HepG2 (cell line): Measurements from ENCODE around the gene ELOVL5. TPM values are rescaled to one million over a fixed set of nuclear protein-coding genes. Genes with fewer than 3 reads are reported as not detected.

Experiments
- ATF2 ChIP-seq: sonication (generic); formaldehyde crosslinking; IDR thresholded peaks from 2 replicates; pipeline ENCODE4 v1.4.0; 2020; ENCODE audit warnings: missing genetic modification reagents
- ATF4 ChIP-seq, 2 experiments: fragments of 450-650 bp in 1 of 2; sonication (generic) in 1 of 2; formaldehyde crosslinking; IDR thresholded peaks; 2 replicates each; pipeline versions ENCODE4 v1.5.0 to v1.8.0; 2020 to 2022; ENCODE audit warnings: mild to moderate bottlenecking in 1 of 2, missing genetic modification reagents in 1 of 2
- CEBPB ChIP-seq: IDR thresholded peaks from 2 replicates; pipeline ENCODE4 v1.6.1; 2011; ENCODE audit warnings: low read depth, low read length, improper control_type of control experiment, borderline replicate concordance
- DDIT3 ChIP-seq: sonication (generic); formaldehyde crosslinking; IDR thresholded peaks from 2 replicates; pipeline ENCODE4 v1.4.0; 2020; ENCODE audit warnings: mild to moderate bottlenecking, missing genetic modification reagents
- DRAP1 ChIP-seq: IDR thresholded peaks from 2 replicates; pipeline ENCODE4 v1.6.1; 2016; ENCODE audit warnings: missing genetic modification reagents, missing compliant biosample characterization
- HOXA9 ChIP-seq: sonication (generic); formaldehyde crosslinking; IDR thresholded peaks from 2 replicates; pipeline ENCODE4 v1.8.1; 2022; ENCODE audit warnings: missing genetic modification reagents, mild to moderate bottlenecking, moderate library complexity, borderline replicate concordance
- ISL2 ChIP-seq: sonication (generic); formaldehyde crosslinking; IDR thresholded peaks from 2 replicates; pipeline ENCODE4 v1.5.0; 2020; ENCODE audit warnings: missing genetic modification reagents
- MAZ ChIP-seq, 2 experiments: sonication (generic) in 1 of 2; formaldehyde crosslinking in 1 of 2; IDR thresholded peaks; 2 replicates each; pipeline versions ENCODE4 v1.5.0 to v1.6.1; 2012 to 2020; ENCODE audit warnings: low read depth in 2 of 2, mild to moderate bottlenecking in 2 of 2, borderline replicate concordance in 1 of 2, improper control_type of control experiment in 1 of 2, low read length in 1 of 2, missing genetic modification reagents in 1 of 2, moderate library complexity in 1 of 2
- NCOA2 ChIP-seq: sonication (generic); formaldehyde crosslinking; IDR thresholded peaks from 2 replicates; pipeline ENCODE4 v1.8.0; 2022; ENCODE audit warnings: inconsistent platforms
- NFKBIZ ChIP-seq: IDR thresholded peaks from 2 replicates; pipeline ENCODE4 v1.6.1; 2018; ENCODE audit warnings: missing genetic modification reagents, missing compliant biosample characterization
- NR2F1 ChIP-seq, 2 experiments: fragments of 450-650 bp in 1 of 2; formaldehyde crosslinking in 1 of 2; IDR thresholded peaks; 2 replicates each; pipeline versions ENCODE4 v1.5.0 to v1.6.1; 2016 to 2020; ENCODE audit warnings: mild to moderate bottlenecking in 1 of 2, missing compliant biosample characterization in 1 of 2, missing genetic modification reagents in 1 of 2, moderate library complexity in 1 of 2
- PAF1 ChIP-seq: IDR thresholded peaks from 2 replicates; pipeline ENCODE4 v1.6.1; 2016; ENCODE audit warnings: missing genetic modification reagents, missing compliant biosample characterization
- PHF5A ChIP-seq: IDR thresholded peaks from one replicate; pipeline ENCODE4 v1.6.1; 2018; ENCODE audit warnings: low read depth, missing genetic modification reagents; ENCODE audit not compliant: unreplicated experiment
- PPARG ChIP-seq: conservative IDR thresholded peaks from 2 replicates; pipeline ENCODE4 v1.6.1; 2016; ENCODE audit warnings: missing biosample characterization, missing genetic modification reagents
- TCF7L2 ChIP-seq: IDR thresholded peaks from 2 replicates; pipeline ENCODE4 v1.6.1; 2011; ENCODE audit warnings: mild to moderate bottlenecking, low read depth, low read length, moderate library complexity
- THAP7 ChIP-seq: sonication (generic); formaldehyde crosslinking; IDR thresholded peaks from 2 replicates; pipeline ENCODE4 v1.8.1; 2023; ENCODE audit warnings: mild to moderate bottlenecking, missing genetic modification reagents
- ZBTB37 ChIP-seq: sonication (generic); formaldehyde crosslinking; IDR thresholded peaks from 2 replicates; pipeline ENCODE4 v1.4.0; 2020; ENCODE audit warnings: mild to moderate bottlenecking, missing genetic modification reagents
- ZNF207 ChIP-seq: fragments of 450-650 bp; IDR thresholded peaks from 2 replicates; pipeline ENCODE4 v1.6.1; 2016; ENCODE audit warnings: antibody characterized with exemption, borderline replicate concordance
- ZNF331 ChIP-seq: sonication (generic); formaldehyde crosslinking; IDR thresholded peaks from 2 replicates; pipeline ENCODE4 v1.4.0; 2020; ENCODE audit warnings: missing genetic modification reagents
- ZNF382 ChIP-seq: sonication (generic); formaldehyde crosslinking; IDR thresholded peaks from 2 replicates; pipeline ENCODE4 v1.5.0; 2020; ENCODE audit warnings: missing genetic modification reagents, mild to moderate bottlenecking, borderline replicate concordance
- ZNF619 ChIP-seq: sonication (generic); formaldehyde crosslinking; IDR thresholded peaks from 2 replicates; pipeline ENCODE4 v1.4.0; 2020; ENCODE audit warnings: mild to moderate bottlenecking, missing genetic modification reagents
- ZNF75D ChIP-seq: sonication (generic); formaldehyde crosslinking; IDR thresholded peaks from 2 replicates; pipeline ENCODE4 v1.8.1; 2023; ENCODE audit warnings: missing genetic modification reagents, mild to moderate bottlenecking, borderline replicate concordance
- ZNF850 ChIP-seq: sonication (generic); formaldehyde crosslinking; conservative IDR thresholded peaks from 2 replicates; pipeline ENCODE4 v1.9.0; 2021; ENCODE audit warnings: mild to moderate bottlenecking, missing genetic modification reagents
- ZSCAN22 ChIP-seq: sonication (generic); formaldehyde crosslinking; IDR thresholded peaks from 2 replicates; pipeline ENCODE4 v1.4.0; 2020; ENCODE audit warnings: mild to moderate bottlenecking, missing genetic modification reagents
- polyA plus RNA-seq, 8 experiments: library from polyadenylated mRNA; depleted of rRNA in 3 of 8; stranded (reverse) in 7 of 8; unstranded in 1 of 8; fragments of >200 nt; fragmentation: Illumina TruSeq in 4 of 8; extraction: Trizol in 4 of 8; gene quantifications; 2 replicates each; pipeline versions ENCODE4 v1.2.1 to v1.2.3, GENCODE V29; 2011 to 2016; ENCODE audit warnings: low read depth in 4 of 8, missing spikeins in 1 of 8, mixed read lengths in 1 of 8; ENCODE audit not compliant: insufficient read depth in 1 of 8
- total RNA-seq, 5 experiments: library from RNA; depleted of rRNA; stranded (reverse); fragments of >200 nt; fragmentation: Illumina TruSeq; extraction: Trizol; gene quantifications; 2 replicates each; pipeline ENCODE4 v1.2.3, GENCODE V29; 2016; ENCODE audit warnings: low read depth in 1 of 5

Gene ELOVL5
- total and polyA plus RNA-seq, 2 of the 13 experiments (the other 11 are each of a cell fraction or from before 2014, with no cell fraction given): 50.1 to 72.4 TPM

- TF ChIP-seq ZBTB37 (CRISPR knock-in tag): no peak
- TF ChIP-seq DRAP1 (CRISPR knock-in tag): peak; percentile 75
- TF ChIP-seq ZNF75D: no peak
- peak; percentile 86 for TF ChIP-seq ATF2 (CRISPR knock-in tag)
- TF ChIP-seq NFKBIZ (CRISPR knock-in tag): no peak
- TF ChIP-seq CEBPB: no peak; the same call in 1 of the 2 replicates
- no peak for TF ChIP-seq DDIT3 (CRISPR knock-in tag)
- peak; percentile 40; the same call in 1 of the 2 replicates for TF ChIP-seq ZNF331
- TF ChIP-seq ISL2 (CRISPR knock-in tag): no peak
- TF ChIP-seq ZNF207: no peak
- TF ChIP-seq PHF5A: no peak
- TF ChIP-seq NCOA2: peak; percentile 32
- TF ChIP-seq PPARG (CRISPR knock-in tag): peak; percentile 39; the same call in 1 of the 2 replicates
- no peak for TF ChIP-seq ZSCAN22
- peak; percentile 46; the same call in 1 of the 2 replicates for TF ChIP-seq MAZ (IDR thresholded peaks at IDR 0.05; ENCODE audit: borderline replicate concordance, low read depth, low read length)
- TF ChIP-seq MAZ (CRISPR knock-in tag; IDR thresholded peaks at IDR 0.05; ENCODE audit: low read depth): 0 out of 2 replicates have a peak, but pooled peaks have one; percentile 31
- no peak for TF ChIP-seq TCF7L2
- no peak for TF ChIP-seq THAP7 (CRISPR knock-in tag)
- no peak for TF ChIP-seq PAF1 (CRISPR knock-in tag)
- TF ChIP-seq NR2F1 (CRISPR knock-in tag; IDR thresholded peaks at IDR 0.05): no peak
- TF ChIP-seq HOXA9 (CRISPR knock-in tag): no peak
- TF ChIP-seq ZNF850 (CRISPR knock-in tag): peak; percentile 93
- TF ChIP-seq ZNF382 (CRISPR knock-in tag): no peak
- TF ChIP-seq ZNF619 (CRISPR knock-in tag): no peak
- TF ChIP-seq ATF4 (CRISPR knock-in tag; IDR thresholded peaks at IDR 0.05): peak in 1 of 2 experiments; percentile 60; a peak in 1 of 4 replicates
These were observed at the start of gene ELOVL5 (continued) for GRCh38 chr6:53348371-53349208.
